ENCODE results near the gene STIM1. TPM values are rescaled to one million over a fixed set of nuclear protein-coding genes. Genes with fewer than 3 reads are reported as not detected.

The STIM1 gene
- total RNA-seq, 1 experiment from 2014 or later = 15.2 TPM

DNA sequence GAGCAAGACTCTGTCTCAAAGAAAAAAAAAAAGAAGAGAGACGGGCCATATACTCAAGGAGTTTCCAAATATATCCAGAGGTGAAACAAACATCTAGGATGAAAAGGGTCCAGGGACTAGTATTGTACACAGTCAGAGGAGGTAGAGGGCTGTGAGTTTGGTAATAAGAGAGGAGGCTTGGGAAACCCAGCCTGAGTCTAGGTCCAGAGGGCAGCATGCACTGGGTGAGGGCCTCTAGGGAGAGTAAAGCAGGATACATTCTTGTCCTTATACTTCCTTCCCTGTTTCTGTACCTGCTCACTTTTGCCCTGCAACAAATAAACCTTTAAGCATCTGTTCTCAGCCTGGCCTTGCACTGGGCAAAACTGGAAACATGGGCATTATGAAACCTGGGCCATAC lies 31.5 kb downstream of the STIM1 start:
- Mint-ChIP-seq H3K27me3 (ENCODE audit: low read depth) (no peaks in the 10 kb centered on the region), H3K27ac (no peak overlapping the region; a peak in 1 of 7 replicates), H3K4me1 (no peaks in the 10 kb centered on the region), H3K36me3 (ENCODE audit: insufficient read depth in 1 of 3, low read depth in 3 of 3) (no peaks in the 10 kb centered on the region), H3K4me3 (no peak overlapping the region), H3K9me3 (no peaks in the 10 kb centered on the region)
- Histone ChIP-seq H3K23ac (ENCODE audit: insufficient read length, low read depth, low read length) (no peak overlapping the region), H3K14ac (ENCODE audit: insufficient read depth, low read length) (no peak overlapping the region), H4K20me1 (ENCODE audit: control insufficient read depth, insufficient read depth, insufficient read length) (no peaks in the 10 kb centered on the region), H3K4me2 (ENCODE audit: insufficient read depth, insufficient read length, low read length) (no peak overlapping the region), H2BK15ac (ENCODE audit: low read depth, low read length) (no peak overlapping the region), H2BK5ac (ENCODE audit: insufficient read length, low read length) (no peak overlapping the region), H3K56ac (ENCODE audit: insufficient read length, low read depth, low read length) (no peak overlapping the region), H3T11ph (ENCODE audit: low read length) (no peak overlapping the region), H3K79me2 (ENCODE audit: insufficient read depth, low read length) (no peaks in the 10 kb centered on the region), H3K23me2 (ENCODE audit: insufficient read length, low read depth, low read length, poor library complexity, severe bottlenecking) (no peaks in the 10 kb centered on the region), H2BK20ac (ENCODE audit: low read depth, low read length, poor library complexity, severe bottlenecking) (no peak overlapping the region), H2AK5ac (ENCODE audit: insufficient read length, low read length) (no peak overlapping the region), H4K8ac (replicated peaks; ENCODE audit: insufficient read length, low read depth, low read length) (no peak overlapping the region), H3K9me3 (ENCODE audit: control insufficient read depth, low read depth, low read length) (no peaks in the 10 kb centered on the region), H3K27ac (ENCODE audit: insufficient read length, low read depth, low read length) (no peak overlapping the region), H4K91ac (ENCODE audit: insufficient read length, low read depth, low read length) (no peak overlapping the region), H3K18ac (ENCODE audit: insufficient read length, low read depth, low read length) (no peak overlapping the region), H2BK120ac (ENCODE audit: low read depth, low read length, poor library complexity, severe bottlenecking) (no peak overlapping the region), H3K79me1 (ENCODE audit: insufficient read depth, low read depth, low read length, poor library complexity, severe bottlenecking) (no peaks in the 10 kb centered on the region), H3K4me1 (ENCODE audit: insufficient read depth, low read length) (no peaks in the 10 kb centered on the region), H4K5ac (ENCODE audit: insufficient read length, low read depth, low read length) (no peak overlapping the region), H3K27me3 (ENCODE audit: insufficient read depth, low read length) (no peaks in the 10 kb centered on the region), H3K9ac (ENCODE audit: extremely low read depth, insufficient read length, low read length) (no peak overlapping the region), H3K4ac (ENCODE audit: low read depth, low read length) (no peak overlapping the region), H2BK12ac (ENCODE audit: insufficient read length, low read depth, low read length) (no peak overlapping the region), H2AFZ (ENCODE audit: low read length) (no peak overlapping the region)
- no peak for DNase-seq
- TF ChIP-seq, protein P1, sequence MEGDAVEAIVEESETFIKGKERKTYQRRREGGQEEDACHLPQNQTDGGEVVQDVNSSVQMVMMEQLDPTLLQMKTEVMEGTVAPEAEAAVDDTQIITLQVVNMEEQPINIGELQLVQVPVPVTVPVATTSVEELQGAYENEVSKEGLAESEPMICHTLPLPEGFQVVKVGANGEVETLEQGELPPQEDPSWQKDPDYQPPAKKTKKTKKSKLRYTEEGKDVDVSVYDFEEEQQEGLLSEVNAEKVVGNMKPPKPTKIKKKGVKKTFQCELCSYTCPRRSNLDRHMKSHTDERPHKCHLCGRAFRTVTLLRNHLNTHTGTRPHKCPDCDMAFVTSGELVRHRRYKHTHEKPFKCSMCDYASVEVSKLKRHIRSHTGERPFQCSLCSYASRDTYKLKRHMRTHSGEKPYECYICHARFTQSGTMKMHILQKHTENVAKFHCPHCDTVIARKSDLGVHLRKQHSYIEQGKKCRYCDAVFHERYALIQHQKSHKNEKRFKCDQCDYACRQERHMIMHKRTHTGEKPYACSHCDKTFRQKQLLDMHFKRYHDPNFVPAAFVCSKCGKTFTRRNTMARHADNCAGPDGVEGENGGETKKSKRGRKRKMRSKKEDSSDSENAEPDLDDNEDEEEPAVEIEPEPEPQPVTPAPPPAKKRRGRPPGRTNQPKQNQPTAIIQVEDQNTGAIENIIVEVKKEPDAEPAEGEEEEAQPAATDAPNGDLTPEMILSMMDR (conservative IDR thresholded peaks at IDR 0.05) = no peak
- no CpG with 5 or more reads among the region's 1 CpG for WGBS (ENCODE audit: extremely low coverage, insufficient read length, low lambda C conversion rate)

Data from H9 (cell line).